GM11168 (cell line): ENCODE results near the gene TERT.
"Not testable (repeated sequence)": the region's sequence is repeated elsewhere in the genome, so short reads cannot be mapped to it uniquely, and the experiment has no call there.

Source experiments
- in situ Hi-C: fragments of 300-500 bp; cut with MboI; formaldehyde crosslinking; loops from one replicate; pipeline ENCODE4 v1.12.0; 2022; ENCODE audit warnings: low sequenced_read_pairs; ENCODE audit not compliant: unreplicated experiment

The TERT gene

DNA sequence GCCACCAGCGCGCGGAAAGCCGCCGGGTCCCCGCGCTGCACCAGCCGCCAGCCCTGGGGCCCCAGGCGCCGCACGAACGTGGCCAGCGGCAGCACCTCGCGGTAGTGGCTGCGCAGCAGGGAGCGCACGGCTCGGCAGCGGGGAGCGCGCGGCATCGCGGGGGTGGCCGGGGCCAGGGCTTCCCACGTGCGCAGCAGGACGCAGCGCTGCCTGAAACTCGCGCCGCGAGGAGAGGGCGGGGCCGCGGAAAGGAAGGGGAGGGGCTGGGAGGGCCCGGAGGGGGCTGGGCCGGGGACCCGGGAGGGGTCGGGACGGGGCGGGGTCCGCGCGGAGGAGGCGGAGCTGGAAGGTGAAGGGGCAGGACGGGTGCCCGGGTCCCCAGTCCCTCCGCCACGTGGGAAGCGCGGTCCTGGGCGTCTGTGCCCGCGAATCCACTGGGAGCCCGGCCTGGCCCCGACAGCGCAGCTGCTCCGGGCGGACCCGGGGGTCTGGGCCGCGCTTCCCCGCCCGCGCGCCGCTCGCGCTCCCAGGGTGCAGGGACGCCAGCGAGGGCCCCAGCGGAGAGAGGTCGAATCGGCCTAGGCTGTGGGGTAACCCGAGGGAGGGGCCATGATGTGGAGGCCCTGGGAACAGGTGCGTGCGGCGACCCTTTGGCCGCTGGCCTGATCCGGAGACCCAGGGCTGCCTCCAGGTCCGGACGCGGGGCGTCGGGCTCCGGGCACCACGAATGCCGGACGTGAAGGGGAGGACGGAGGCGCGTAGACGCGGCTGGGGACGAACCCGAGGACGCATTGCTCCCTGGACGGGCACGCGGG lies at the start of gene TERT:
TSS of gene TERT (minus strand) at position 234 of the 815 bp plus-strand sequence. CDS start at position 155, 79 bp downstream.
- in situ Hi-C loops: no loop called here

- in situ Hi-C loops: no loop called here
These were observed 49.3 kb upstream of the TERT start for GRCh38 chr5:1343931-1344901.

- in situ Hi-C loops: no loop called here
These were observed 48.5 kb upstream of the TERT start for GRCh38 chr5:1343315-1343751.

DNA sequence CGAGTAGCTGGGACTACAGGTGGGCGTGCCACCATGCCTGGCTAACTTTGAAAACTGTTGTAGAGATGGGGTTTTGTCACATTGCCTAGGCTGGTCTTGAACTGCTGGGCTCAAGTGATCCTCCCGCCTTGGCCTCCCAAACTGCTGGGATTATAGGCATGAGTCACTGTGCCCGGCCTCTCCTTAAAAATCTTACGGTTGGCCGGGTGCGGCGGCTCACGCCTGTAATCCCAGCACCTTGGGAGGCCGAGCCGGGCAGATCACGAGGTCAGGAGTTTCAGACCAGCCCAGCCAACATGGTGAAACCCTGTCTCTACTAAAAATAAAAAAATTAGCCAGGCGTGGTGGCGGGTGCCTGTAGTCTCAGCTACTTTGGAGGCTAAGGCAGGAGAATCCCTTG lies 47.8 kb upstream of the TERT start:
- in situ Hi-C loops: not testable (repeated sequence)

GRCh38 chr5:1342268-1342667 lies 47.4 kb upstream of the TERT start:
- in situ Hi-C loops: no loop called here

DNA sequence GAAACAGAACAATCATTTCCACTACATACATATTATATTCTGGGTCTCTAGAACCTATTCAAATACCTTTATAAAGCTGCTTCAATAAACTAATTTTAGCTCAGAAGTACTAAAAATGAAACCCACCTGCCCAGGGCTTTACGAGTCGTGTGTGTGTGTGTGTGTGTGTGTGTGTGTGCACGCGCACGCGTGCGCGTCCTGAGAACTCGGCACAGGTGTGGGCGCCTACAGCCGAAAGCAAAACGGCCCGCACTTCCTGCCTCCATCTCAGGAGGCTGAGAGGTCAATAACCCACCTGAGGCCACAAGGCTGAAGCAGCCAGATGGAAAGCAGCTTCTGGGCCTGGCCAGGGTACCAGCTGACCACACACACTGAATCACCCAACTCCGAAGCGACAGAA lies 47.0 kb upstream of the TERT start:
- in situ Hi-C loops: no loop called here

DNA sequence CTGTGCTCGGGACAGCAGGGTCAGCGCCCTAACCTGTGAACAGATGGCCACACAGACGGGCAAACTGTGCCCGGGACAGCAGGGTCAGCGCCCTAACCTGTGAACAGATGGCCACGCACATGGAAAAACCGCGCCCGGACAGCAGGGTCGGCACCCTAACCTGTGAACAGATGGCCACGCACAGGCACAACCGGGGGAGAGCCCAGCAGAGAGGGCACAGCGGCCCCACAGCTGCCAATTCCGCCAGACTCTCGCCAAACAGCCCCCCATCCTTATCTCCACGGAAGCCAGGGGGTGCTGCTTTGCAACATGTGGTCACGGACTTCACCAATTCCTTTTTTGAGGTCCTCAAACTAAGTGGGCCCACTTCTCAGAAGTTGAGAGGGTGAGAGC lies 44.9 kb upstream of the TERT start:
- in situ Hi-C loops: not testable (repeated sequence)

- in situ Hi-C loops: not testable (repeated sequence)
These were observed 44.4 kb upstream of the TERT start for GRCh38 chr5:1339139-1339817.

- in situ Hi-C loops: no loop called here
These were observed 43.7 kb upstream of the TERT start for GRCh38 chr5:1338506-1339070.

DNA sequence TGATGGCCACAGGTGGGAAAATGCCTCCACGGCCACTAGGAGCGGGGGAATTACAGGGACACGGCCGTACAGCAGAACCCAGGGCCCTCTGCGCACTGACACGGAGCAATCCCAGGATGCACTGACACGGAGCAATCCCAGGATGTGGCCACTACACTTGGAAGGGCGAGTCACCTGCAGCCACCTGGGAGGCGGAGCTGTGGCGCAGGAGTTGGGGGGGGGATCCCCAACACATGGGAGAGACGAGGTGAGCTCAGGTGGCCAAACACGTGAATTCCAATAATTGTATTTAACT lies 43.3 kb upstream of the TERT start:
- in situ Hi-C loops: no loop called here

DNA sequence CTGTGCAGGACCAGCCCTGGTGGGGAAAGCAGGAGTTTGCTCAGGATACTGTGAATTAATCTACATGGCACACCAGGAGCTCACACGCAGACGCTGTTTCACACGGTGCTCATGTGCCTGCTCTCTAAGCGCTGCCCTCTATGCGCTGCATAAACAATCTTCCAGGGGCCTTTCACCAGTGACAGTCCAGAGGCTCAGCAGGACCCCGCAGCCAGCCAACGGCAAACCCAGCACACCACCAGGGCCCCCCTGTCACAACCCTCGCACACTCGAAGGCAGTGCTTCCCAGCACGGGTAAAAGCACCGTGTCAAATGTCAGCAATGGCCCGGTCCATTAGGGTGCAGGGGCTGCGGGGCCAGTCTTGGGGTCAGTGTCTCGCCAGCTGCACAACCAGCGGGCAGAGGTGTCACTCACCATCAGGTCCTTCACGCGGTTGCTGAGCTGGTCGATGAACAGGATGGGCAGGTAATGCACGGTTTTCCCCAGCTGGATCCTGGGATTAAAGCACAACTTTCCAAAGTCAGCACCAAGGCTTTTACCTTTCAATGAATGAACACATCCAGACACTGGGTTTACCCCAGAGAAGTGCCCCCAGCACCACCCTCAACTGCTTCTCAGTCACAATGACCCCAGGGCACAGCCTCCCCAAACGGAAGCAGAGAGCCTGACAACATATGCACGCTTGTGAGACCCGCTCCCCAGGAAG lies 42.8 kb upstream of the TERT start:
- in situ Hi-C loops: no loop called here

- in situ Hi-C loops: no loop called here
These were observed 42.1 kb upstream of the TERT start for GRCh38 chr5:1336749-1337488.

- in situ Hi-C loops: no loop called here
These were observed 41.3 kb upstream of the TERT start for GRCh38 chr5:1336106-1336561.

DNA sequence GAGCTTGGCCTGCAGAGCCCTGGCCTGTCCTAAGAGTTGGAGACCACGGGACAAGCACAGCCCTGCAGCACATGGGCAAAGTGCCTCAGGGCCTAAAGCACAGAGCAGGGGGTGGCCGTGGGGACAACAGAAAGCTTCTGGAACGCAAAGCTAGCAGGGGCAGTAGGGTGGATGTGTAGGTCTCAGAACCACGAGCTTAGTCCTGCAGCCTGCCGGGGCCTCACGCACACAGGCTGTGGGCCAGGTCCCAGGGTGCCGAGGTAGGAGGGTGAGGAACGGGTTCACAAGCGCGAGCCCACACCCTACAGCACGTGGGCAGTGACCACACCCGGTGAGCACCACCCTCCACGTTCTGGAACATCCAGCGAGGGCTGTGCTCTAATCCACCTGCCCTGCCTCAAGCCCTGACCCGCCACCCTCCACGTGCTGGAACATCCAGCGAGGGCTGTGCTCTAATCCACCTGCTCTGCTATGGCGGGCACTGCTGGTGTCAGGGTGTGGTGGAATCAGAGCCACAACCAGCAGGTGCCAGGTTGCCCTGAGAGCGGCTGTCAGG lies 40.8 kb upstream of the TERT start:
- in situ Hi-C loops: no loop called here

GRCh38 chr5:1334831-1335539 lies 40.1 kb upstream of the TERT start:
- in situ Hi-C loops: no loop called here

- in situ Hi-C loops: no loop called here
These were observed 39.1 kb upstream of the TERT start for GRCh38 chr5:1333986-1334385.

DNA sequence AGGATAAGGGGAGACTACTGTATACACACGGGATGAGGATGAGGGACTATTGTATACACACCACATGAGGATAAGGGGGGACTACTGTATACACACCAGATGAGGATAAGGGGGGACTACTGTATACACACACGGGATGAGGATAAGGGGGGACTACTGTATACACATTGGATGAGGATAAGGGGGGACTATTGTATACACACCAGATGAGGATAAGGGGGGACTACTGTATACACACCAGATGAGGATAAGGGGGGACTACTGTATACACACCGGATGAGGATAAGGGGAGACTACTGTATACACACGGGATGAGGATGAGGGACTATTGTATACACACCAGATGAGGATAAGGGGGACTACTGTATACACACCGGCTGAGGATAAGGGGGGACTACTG lies 38.4 kb upstream of the TERT start:
- in situ Hi-C loops: not testable (repeated sequence)

DNA sequence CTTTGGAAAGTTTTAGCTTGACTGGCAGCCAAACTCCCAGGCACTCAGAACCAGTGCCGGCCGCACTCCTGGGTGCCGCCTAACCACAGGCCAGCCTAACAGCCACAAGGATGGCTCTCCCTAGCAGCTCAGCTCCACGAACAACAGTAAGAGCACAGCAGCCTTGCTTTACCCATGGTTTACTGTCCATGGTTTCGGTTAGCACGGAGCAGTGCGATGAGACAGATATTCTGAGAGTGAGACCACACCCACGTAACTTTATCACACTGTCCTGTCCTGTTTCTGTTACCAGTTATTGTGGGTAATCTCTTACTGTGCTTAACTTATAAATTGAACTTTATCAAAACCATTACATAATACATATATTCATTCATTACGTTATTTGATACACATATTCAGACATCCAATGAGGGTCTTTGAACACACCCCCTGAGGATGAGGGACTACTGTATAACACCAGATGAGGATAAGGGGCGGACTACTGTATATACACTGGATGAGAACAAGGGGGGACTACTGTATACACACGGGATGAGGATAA lies 37.7 kb upstream of the TERT start:
- in situ Hi-C loops: no loop called here
